Measurements from ENCODE around the gene TTLL9. TPM values are rescaled to one million over a fixed set of nuclear protein-coding genes. Genes with fewer than 3 reads are reported as not detected.

TTLL9 gene
- total RNA-seq, 1 donor from 2014 or later: 0.37 TPM

DNA sequence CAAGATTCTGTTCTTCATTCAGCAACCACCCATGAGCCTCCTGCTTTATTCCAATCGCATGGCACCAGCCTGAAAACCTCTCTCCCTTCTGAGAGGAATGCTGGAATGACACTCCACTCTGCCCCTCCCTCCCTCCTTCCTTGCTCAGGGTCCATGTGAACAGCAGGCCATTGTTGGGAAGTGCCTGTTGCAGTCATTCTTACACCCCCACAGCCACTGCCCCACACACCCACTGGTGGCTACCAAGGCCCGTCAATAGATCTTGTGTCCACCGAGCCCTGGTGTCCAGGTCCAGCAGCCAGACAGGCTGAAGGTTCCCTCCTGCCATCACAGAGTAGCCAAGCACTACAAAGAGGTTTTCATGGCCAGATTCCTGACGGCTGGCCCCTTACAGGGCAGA is 74.9 kb downstream of the TTLL9 start:
- TF ChIP-seq, protein P1, sequence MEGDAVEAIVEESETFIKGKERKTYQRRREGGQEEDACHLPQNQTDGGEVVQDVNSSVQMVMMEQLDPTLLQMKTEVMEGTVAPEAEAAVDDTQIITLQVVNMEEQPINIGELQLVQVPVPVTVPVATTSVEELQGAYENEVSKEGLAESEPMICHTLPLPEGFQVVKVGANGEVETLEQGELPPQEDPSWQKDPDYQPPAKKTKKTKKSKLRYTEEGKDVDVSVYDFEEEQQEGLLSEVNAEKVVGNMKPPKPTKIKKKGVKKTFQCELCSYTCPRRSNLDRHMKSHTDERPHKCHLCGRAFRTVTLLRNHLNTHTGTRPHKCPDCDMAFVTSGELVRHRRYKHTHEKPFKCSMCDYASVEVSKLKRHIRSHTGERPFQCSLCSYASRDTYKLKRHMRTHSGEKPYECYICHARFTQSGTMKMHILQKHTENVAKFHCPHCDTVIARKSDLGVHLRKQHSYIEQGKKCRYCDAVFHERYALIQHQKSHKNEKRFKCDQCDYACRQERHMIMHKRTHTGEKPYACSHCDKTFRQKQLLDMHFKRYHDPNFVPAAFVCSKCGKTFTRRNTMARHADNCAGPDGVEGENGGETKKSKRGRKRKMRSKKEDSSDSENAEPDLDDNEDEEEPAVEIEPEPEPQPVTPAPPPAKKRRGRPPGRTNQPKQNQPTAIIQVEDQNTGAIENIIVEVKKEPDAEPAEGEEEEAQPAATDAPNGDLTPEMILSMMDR (IDR thresholded peaks at IDR 0.05): no peak
- no peak overlapping the region for H3K4me3 Mint-ChIP-seq (ENCODE audit: unreplicated experiment)
- no peak overlapping the region for H3K27ac Mint-ChIP-seq (ENCODE audit: unreplicated experiment)
- H3K36me3 Mint-ChIP-seq (ENCODE audit: low read depth): peaks cover 44% of the 10 kb centered on the region
- DNase-seq (ENCODE audit: low spot score): no peak
- peaks cover 11% of the 10 kb centered on the region for H3K4me1 Mint-ChIP-seq (ENCODE audit: low read depth)
- peaks cover 3% of the 10 kb centered on the region for H3K9me3 Mint-ChIP-seq (ENCODE audit: low read depth)
- no peaks in the 10 kb centered on the region for H3K27me3 Mint-ChIP-seq (ENCODE audit: low read depth)

DNA sequence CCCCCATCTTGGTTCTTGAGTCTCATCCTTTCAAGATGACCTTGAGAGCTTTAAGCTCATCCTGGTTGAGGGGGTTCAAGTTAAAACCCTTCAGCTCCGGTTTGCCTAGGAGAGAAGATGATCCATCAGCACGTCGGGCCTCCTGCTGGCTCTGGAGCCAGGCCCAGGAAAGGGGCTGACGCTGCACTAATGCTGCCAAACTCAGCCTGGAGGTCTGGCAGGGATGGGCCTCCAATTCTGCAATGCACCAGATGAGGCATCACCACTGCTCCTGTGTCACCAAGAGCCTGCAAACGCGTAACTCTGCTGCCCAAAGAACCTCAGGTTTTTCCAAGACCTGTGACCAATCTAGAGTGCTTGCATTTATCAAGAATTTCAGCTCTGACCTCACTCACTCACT is 75.4 kb downstream of the TTLL9 start:
- no peak for DNase-seq (ENCODE audit: low spot score)
- H3K27me3 Mint-ChIP-seq (ENCODE audit: low read depth): no peaks in the 10 kb centered on the region
- TF ChIP-seq, protein P1 (IDR thresholded peaks at IDR 0.05): no peak
- peaks cover 44% of the 10 kb centered on the region for H3K36me3 Mint-ChIP-seq (ENCODE audit: low read depth)
- H3K4me1 Mint-ChIP-seq (ENCODE audit: low read depth): peaks cover 16% of the 10 kb centered on the region
- peaks cover 3% of the 10 kb centered on the region for H3K9me3 Mint-ChIP-seq (ENCODE audit: low read depth)
- no peak overlapping the region for H3K27ac Mint-ChIP-seq (ENCODE audit: unreplicated experiment)
- no peak overlapping the region for H3K4me3 Mint-ChIP-seq (ENCODE audit: unreplicated experiment)

DNA sequence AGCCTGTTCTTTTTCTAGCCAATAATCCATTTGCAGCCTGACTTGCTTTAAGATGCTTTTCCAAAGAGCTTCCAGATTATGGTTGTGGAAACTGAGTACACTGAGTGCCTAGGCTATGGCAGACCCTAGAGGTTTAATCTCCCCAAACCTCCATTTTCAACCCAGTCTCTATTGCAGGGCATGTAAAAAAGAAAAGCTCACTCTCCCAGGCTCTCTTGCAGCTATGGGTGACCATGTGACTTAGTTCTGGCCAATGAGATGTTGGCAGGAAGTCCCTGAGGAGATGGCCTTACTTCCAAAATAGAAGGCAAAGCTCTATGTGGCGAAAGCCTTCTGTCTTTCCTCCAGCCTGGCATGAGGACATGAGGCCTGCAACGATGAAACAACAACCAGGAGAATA is 77.6 kb downstream of the TTLL9 start:
- TF ChIP-seq, protein P1 (IDR thresholded peaks at IDR 0.05): no peak
- peaks cover 3% of the 10 kb centered on the region for H3K27me3 Mint-ChIP-seq (ENCODE audit: low read depth)
- H3K9me3 Mint-ChIP-seq (ENCODE audit: low read depth): peaks cover 3% of the 10 kb centered on the region
- H3K36me3 Mint-ChIP-seq (ENCODE audit: low read depth): peaks cover 46% of the 10 kb centered on the region
- H3K4me1 Mint-ChIP-seq (ENCODE audit: low read depth): peaks cover 26% of the 10 kb centered on the region
- no peak overlapping the region for H3K4me3 Mint-ChIP-seq (ENCODE audit: unreplicated experiment)
- no peak for DNase-seq (ENCODE audit: low spot score)
- H3K27ac Mint-ChIP-seq (ENCODE audit: unreplicated experiment): no peak overlapping the region

DNA sequence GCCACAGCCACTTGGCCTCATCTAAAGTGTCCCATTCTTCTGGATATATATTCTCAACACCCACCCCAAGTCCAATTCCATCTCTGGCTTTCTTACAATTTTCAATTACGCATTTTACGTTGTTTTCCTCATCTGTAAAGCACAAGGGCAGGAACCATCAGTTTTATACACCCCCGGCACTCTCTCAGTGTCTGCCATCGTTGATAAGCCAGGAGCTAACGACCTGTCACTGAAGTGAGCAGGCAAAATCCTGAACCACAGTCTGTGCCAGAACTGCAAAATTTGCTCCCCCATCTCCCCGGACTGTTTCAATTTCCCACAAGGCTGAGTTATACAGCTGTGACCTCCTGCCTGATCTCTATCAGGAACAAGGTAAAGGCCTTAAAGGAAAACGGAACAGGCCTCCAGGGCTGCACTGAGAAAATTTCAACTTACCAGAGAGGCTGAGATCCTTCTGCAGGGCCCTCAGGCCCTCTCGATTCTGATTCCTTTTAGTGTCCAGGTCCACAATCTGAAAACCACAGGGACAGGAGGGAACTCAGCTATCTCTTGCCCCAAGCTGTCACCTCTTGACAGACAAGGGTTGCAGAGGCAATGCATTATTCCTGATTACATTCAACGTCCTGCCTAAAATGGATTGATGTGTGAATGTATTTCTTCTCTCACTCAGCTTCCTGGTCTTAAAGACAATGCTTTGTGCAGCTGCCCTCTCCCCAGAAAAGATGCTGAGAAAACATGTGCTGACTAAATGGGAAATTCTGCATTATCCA is 79.6 kb downstream of the TTLL9 start:
- peak overlapping the region; percentile 99 for H3K4me3 Mint-ChIP-seq (ENCODE audit: unreplicated experiment)
- H3K27ac Mint-ChIP-seq (ENCODE audit: unreplicated experiment): no peak overlapping the region
- H3K4me1 Mint-ChIP-seq (ENCODE audit: low read depth): peaks cover 26% of the 10 kb centered on the region
- peaks cover 38% of the 10 kb centered on the region for H3K36me3 Mint-ChIP-seq (ENCODE audit: low read depth)
- peaks cover 3% of the 10 kb centered on the region for H3K9me3 Mint-ChIP-seq (ENCODE audit: low read depth)
- TF ChIP-seq, protein P1 (IDR thresholded peaks at IDR 0.05): no peak
- H3K27me3 Mint-ChIP-seq (ENCODE audit: low read depth): peaks cover 11% of the 10 kb centered on the region
- DNase-seq (ENCODE audit: low spot score): no peak

DNA sequence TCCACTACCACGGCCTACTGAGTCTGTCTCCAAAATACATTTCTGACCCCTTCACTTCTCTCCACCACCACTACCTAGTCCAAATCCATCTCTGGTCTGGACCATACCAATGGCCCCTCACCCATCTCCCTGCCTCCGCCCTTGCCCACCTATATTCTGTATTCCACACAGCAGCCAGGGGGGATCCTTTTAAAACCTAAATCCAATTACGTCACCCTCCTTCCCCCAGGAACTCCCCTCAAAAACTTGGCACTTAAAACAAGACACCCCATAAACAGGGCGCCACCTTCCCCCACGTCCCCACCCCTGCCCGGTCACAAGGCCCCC is 80.7 kb downstream of the TTLL9 start:
- peaks cover 22% of the 10 kb centered on the region for H3K27me3 Mint-ChIP-seq (ENCODE audit: low read depth)
- TF ChIP-seq, protein P1 (IDR thresholded peaks at IDR 0.05): no peak
- peaks cover 29% of the 10 kb centered on the region for H3K36me3 Mint-ChIP-seq (ENCODE audit: low read depth)
- H3K27ac Mint-ChIP-seq (ENCODE audit: unreplicated experiment): peak overlapping the region; percentile 96
- H3K9me3 Mint-ChIP-seq (ENCODE audit: low read depth): peaks cover 3% of the 10 kb centered on the region
- H3K4me3 Mint-ChIP-seq (ENCODE audit: unreplicated experiment): peak overlapping the region; percentile 99
- no peak for DNase-seq (ENCODE audit: low spot score)
- H3K4me1 Mint-ChIP-seq (ENCODE audit: low read depth): peaks cover 26% of the 10 kb centered on the region

Data from chondrocyte (in vitro differentiated cells).